Lower lobe of right lung (tissue), 2 donors: ENCODE results near the gene CUX1. TPM values are rescaled to one million over a fixed set of nuclear protein-coding genes. Genes with fewer than 3 reads are reported as not detected.
"Not testable (repeated sequence)": the region's sequence is repeated elsewhere in the genome, so short reads cannot be mapped to it uniquely, and the experiment has no call there.

ENCODE experiments used
- ATAC-seq, 2 donors: fragments of 200-7000 bp; cut with Tn5 transposase; one replicate each; pipeline ENCODE4 v1.9.1; 2020 to 2022; ENCODE audit warnings: mild to moderate bottlenecking in 2 of 2, moderate library complexity in 2 of 2
- DNase-seq: peaks from one replicate; pipeline ENCODE4 v3.0.0-alpha.2; 2020
- H3K27ac ChIP-seq: fragments of 200-600 bp; one replicate; pipeline ENCODE4 v1.8.0; 2022
- H3K27me3 ChIP-seq: fragments of 200-600 bp; one replicate; pipeline ENCODE4 v1.8.0; 2022; ENCODE audit warnings: low read depth
- H3K36me3 ChIP-seq: fragments of 200-600 bp; one replicate; pipeline ENCODE4 v1.8.0; 2022; ENCODE audit warnings: mild to moderate bottlenecking
- H3K4me1 ChIP-seq: fragments of 200-600 bp; one replicate; pipeline ENCODE4 v1.8.0; 2022
- H3K4me3 ChIP-seq: fragments of 200-600 bp; one replicate; pipeline ENCODE4 v1.8.0; 2022; ENCODE audit warnings: mild to moderate bottlenecking
- H3K9me3 ChIP-seq: fragments of 200-600 bp; one replicate; pipeline ENCODE4 v1.8.0; 2022
- intact Hi-C: fragments of 100-400 bp; cut with DNase I; formaldehyde crosslinking; loops from one replicate; pipeline ENCODE4 v1.11.0; 2022
- total RNA-seq: library from RNA; stranded (reverse); fragmentation: NEBNext Ultra II Directional; extraction: Animal tissue kit (Norgen Biotek cat#: 25700); gene quantifications from one replicate; pipeline ENCODE4 v1.2.1, GENCODE V29; 2021
- TF ChIP-seq, protein P1 (sequence below): fragments of 200-600 bp; IDR thresholded peaks from one replicate; pipeline ENCODE4 v1.8.0; 2022; ENCODE audit warnings: antibody characterized with exemption, mild to moderate bottlenecking
- donor health status: DM: no; HTN: yes; CAD: no; lungs with severe emphysema.

Gene CUX1
- total RNA-seq, 1 donor from 2014 or later: 118 TPM

GRCh38 chr7:102045681-102046372, 228.4 kb downstream of the CUX1 start:
- Histone ChIP-seq H3K4me1 (peaks cover 8% of the 10 kb centered on the region), H3K27me3 (no peaks in the 10 kb centered on the region), H3K36me3 (no peaks in the 10 kb centered on the region), H3K27ac (no peak overlapping the region), H3K9me3 (no peaks in the 10 kb centered on the region), H3K4me3 (peak overlapping the region; percentile 25)
- ATAC-seq (peak; percentile 20 to 31), DNase-seq (no peak)
- TF ChIP-seq, protein P1, sequence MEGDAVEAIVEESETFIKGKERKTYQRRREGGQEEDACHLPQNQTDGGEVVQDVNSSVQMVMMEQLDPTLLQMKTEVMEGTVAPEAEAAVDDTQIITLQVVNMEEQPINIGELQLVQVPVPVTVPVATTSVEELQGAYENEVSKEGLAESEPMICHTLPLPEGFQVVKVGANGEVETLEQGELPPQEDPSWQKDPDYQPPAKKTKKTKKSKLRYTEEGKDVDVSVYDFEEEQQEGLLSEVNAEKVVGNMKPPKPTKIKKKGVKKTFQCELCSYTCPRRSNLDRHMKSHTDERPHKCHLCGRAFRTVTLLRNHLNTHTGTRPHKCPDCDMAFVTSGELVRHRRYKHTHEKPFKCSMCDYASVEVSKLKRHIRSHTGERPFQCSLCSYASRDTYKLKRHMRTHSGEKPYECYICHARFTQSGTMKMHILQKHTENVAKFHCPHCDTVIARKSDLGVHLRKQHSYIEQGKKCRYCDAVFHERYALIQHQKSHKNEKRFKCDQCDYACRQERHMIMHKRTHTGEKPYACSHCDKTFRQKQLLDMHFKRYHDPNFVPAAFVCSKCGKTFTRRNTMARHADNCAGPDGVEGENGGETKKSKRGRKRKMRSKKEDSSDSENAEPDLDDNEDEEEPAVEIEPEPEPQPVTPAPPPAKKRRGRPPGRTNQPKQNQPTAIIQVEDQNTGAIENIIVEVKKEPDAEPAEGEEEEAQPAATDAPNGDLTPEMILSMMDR: no peak
- intact Hi-C loops: no loop called here

- Histone ChIP-seq H3K4me1 (peaks cover 8% of the 10 kb centered on the region), H3K27me3 (no peaks in the 10 kb centered on the region), H3K9me3 (no peaks in the 10 kb centered on the region), H3K4me3 (no peak overlapping the region), H3K36me3 (no peaks in the 10 kb centered on the region), H3K27ac (no peak overlapping the region)
- intact Hi-C loops: no loop called here
- DNase-seq: no peak
- ATAC-seq: no peak
- TF ChIP-seq, protein P1: no peak
These were observed 229.1 kb downstream of the CUX1 start for GRCh38 chr7:102046373-102047117.

DNA sequence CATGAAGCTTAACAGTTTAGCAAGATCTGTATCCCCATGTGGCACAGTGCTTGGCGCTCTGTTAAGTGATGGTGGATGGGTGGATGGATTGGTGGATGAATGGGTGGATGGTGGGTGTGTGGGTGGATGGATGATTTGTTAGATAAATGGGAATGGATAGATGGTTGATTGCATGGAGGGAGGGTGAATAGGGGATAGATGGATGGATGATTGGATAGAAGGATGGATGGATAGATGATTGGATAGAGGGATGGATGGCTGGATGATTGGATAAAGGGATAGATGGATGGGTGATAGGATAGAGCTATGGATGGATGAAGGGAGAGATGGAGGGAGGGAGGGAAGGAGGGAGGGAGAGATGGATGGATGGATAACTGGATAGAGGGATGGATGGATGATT, 229.7 kb downstream of the CUX1 start:
- DNase-seq: no peak
- H3K4me1 ChIP-seq: peaks cover 8% of the 10 kb centered on the region

GRCh38 chr7:102049765-102050164, 232.3 kb downstream of the CUX1 start:
- intact Hi-C loops: no loop called here
- DNase-seq: no peak

More for the DNA sequence above, 229.7 kb downstream of the CUX1 start:
- H3K27me3 ChIP-seq: no peaks in the 10 kb centered on the region
- TF ChIP-seq, protein P1: no peak
- no peaks in the 10 kb centered on the region for H3K9me3 ChIP-seq
- no peak overlapping the region for H3K4me3 ChIP-seq
- no peak for ATAC-seq
- H3K36me3 ChIP-seq: no peaks in the 10 kb centered on the region
- no peak overlapping the region for H3K27ac ChIP-seq
- intact Hi-C loops: no loop called here

GRCh38 chr7:102050864-102051460, 233.5 kb downstream of the CUX1 start:
- H3K9me3 ChIP-seq: peaks cover 8% of the 10 kb centered on the region
- H3K4me1 ChIP-seq: no peaks in the 10 kb centered on the region
- DNase-seq (no peak), ATAC-seq (no peak)
- no peaks in the 10 kb centered on the region for H3K27me3 ChIP-seq
- TF ChIP-seq, protein P1: no peak
- no peak overlapping the region for H3K4me3 ChIP-seq
- intact Hi-C loops: no loop called here
- no peaks in the 10 kb centered on the region for H3K36me3 ChIP-seq
- H3K27ac ChIP-seq: no peak overlapping the region

More at GRCh38 chr7:102049765-102050164, 232.3 kb downstream of the CUX1 start:
- TF ChIP-seq, protein P1: no peak
- Histone ChIP-seq H3K4me1 (peaks cover 8% of the 10 kb centered on the region), H3K27me3 (no peaks in the 10 kb centered on the region), H3K9me3 (peaks cover 8% of the 10 kb centered on the region), H3K27ac (no peak overlapping the region), H3K36me3 (no peaks in the 10 kb centered on the region), H3K4me3 (no peak overlapping the region)
- no peak for ATAC-seq

GRCh38 chr7:102051736-102052135, 234.3 kb downstream of the CUX1 start:
- intact Hi-C loops, DNase-seq, H3K27me3 ChIP-seq, H3K36me3 ChIP-seq, H3K4me1 ChIP-seq, H3K9me3 ChIP-seq, H3K4me3 ChIP-seq, ATAC-seq, H3K27ac ChIP-seq: not testable (repeated sequence)
